ENCODE measurements around the gene ATP2A2. TPM values are rescaled to one million over a fixed set of nuclear protein-coding genes. Genes with fewer than 3 reads are reported as not detected.

Gene ATP2A2
- polyA plus RNA-seq, 1 donor: 144 TPM

GRCh38 chr12:110256780-110257431 is 24.1 kb upstream of the ATP2A2 start:
- Histone ChIP-seq H3K36me3 (ENCODE audit: control insufficient read depth, insufficient read depth, low read length) (no peaks in the 10 kb centered on the region), H3K27ac (ENCODE audit: low read length) (peak overlapping the region; percentile 79), H3K4me1 (ENCODE audit: control insufficient read depth, insufficient read depth, low read length) (peaks cover 5% of the 10 kb centered on the region), H3K4me3 (ENCODE audit: low read length) (no peak overlapping the region), H3K27me3 (ENCODE audit: control insufficient read depth, insufficient read depth, low read length) (no peaks in the 10 kb centered on the region), H3K9me3 (ENCODE audit: control insufficient read depth, low read depth, low read length) (no peaks in the 10 kb centered on the region)
- 80% methylated on average over 1 of the region's 12 CpGs for WGBS (ENCODE audit: insufficient coverage, low lambda C conversion rate)
- peak; percentile 64 to 83 for DNase-seq

DNA sequence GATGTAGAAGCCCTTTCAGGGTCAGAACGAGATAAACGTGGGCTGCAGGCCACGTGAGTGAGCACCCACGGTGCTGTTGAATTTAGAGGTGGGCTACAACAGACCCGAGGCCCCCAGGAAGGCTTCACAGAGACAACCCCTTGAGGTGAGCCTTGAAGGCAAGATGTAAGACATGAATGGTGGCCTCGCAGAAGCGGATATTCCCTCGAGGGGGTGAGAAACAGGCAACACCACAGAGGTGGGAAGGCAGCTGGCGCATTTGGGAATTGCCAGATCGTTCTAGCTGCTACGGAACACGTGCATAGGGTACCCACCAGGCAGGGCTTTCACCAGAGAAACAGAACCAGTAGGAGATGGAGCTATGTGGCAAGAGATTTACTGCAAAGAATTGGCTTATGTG is 22.6 kb upstream of the ATP2A2 start:
- Histone ChIP-seq H3K27ac (ENCODE audit: low read length) (no peak overlapping the region), H3K4me3 (ENCODE audit: low read length) (no peak overlapping the region), H3K36me3 (ENCODE audit: control insufficient read depth, insufficient read depth, low read length) (no peaks in the 10 kb centered on the region), H3K9me3 (ENCODE audit: control insufficient read depth, low read depth, low read length) (no peaks in the 10 kb centered on the region), H3K4me1 (ENCODE audit: control insufficient read depth, insufficient read depth, low read length) (peaks cover 5% of the 10 kb centered on the region), H3K27me3 (ENCODE audit: control insufficient read depth, insufficient read depth, low read length) (no peaks in the 10 kb centered on the region)
- no peak for DNase-seq
- 95% methylated on average over 4 of the region's 12 CpGs for WGBS (ENCODE audit: insufficient coverage, low lambda C conversion rate)

- WGBS (ENCODE audit: insufficient coverage, low lambda C conversion rate): 73% methylated on average over 3 of the region's 17 CpGs
- DNase-seq: peak in 1 of 2 donors; percentile 55
These were observed 18.3 kb upstream of the ATP2A2 start for GRCh38 chr12:110262442-110263388.

DNA sequence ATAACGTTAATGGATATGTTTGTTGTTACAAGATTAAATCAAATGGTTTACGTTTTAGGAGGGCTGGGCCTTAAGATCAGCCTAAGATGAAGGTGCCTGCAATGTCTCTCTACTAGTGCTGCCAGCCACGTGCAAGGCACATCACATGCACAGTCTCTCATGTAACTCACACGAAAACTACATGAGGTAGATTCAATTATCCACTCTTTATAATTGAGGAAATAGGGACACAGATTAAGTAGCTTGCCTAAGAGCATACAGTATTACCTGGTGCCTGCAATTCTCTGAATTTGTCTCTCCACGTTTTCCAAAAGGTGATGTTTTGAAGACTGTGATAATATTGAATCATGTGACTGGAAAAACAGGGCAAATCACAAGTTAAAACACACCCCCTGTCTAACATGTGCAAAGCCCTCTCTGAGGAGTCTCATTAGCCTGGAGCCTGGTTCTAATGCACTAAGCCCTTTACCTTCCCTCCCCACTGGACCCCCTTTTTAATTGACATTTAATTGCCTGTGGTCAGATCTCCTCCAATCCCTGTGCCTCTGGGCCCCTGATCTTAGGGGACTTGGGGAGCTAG is 14.6 kb upstream of the ATP2A2 start:
- H3K9me3 ChIP-seq (ENCODE audit: control insufficient read depth, low read depth, low read length): no peaks in the 10 kb centered on the region
- no peak for DNase-seq
- H3K4me1 ChIP-seq (ENCODE audit: control insufficient read depth, insufficient read depth, low read length): peaks cover 17% of the 10 kb centered on the region
- H3K36me3 ChIP-seq (ENCODE audit: control insufficient read depth, insufficient read depth, low read length): no peaks in the 10 kb centered on the region
- H3K27ac ChIP-seq (ENCODE audit: low read length): peak overlapping the region; percentile 36
- WGBS (ENCODE audit: insufficient coverage, low lambda C conversion rate): no CpG with 5 or more reads among the region's 5 CpGs
- no peak overlapping the region for H3K4me3 ChIP-seq (ENCODE audit: low read length)
- H3K27me3 ChIP-seq (ENCODE audit: control insufficient read depth, insufficient read depth, low read length): no peaks in the 10 kb centered on the region

More at GRCh38 chr12:110262442-110263388, 18.3 kb upstream of the ATP2A2 start:
- Histone ChIP-seq H3K4me3 (ENCODE audit: low read length) (no peak overlapping the region), H3K27me3 (ENCODE audit: control insufficient read depth, insufficient read depth, low read length) (no peaks in the 10 kb centered on the region), H3K4me1 (ENCODE audit: control insufficient read depth, insufficient read depth, low read length) (no peaks in the 10 kb centered on the region), H3K9me3 (ENCODE audit: control insufficient read depth, low read depth, low read length) (no peaks in the 10 kb centered on the region), H3K36me3 (ENCODE audit: control insufficient read depth, insufficient read depth, low read length) (no peaks in the 10 kb centered on the region), H3K27ac (ENCODE audit: low read length) (no peak overlapping the region)

DNA sequence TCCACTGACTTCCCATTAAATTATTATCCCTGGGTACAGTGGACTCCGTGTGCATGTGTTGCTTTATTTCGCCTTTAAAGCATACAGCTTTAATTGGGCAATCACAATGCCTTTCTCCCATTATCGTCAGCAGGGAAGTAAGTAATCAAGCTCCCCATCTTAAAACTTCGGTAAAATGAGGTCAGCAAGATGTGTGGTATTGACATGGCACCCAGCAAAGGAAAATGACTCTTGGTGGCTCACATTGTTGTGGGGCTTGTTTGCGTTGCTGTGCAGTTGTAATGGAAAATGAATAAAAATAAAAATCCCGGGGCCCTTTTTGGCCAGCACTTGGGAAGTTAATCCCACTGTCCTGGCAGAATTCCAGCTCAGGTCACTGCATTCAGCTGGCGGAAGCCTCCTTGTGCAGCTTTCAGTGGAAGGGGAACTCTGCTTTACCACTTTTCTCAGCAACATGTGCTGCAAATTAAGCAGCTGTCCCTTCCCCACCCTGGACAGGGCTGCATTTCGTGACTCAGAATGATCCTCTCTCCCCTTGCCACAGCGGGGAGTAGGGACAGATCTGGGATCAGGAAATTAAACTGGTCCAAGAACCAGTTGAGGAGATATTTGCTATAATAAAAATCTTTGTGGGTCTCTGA is 13.9 kb upstream of the ATP2A2 start:
- Histone ChIP-seq H3K4me1 (ENCODE audit: control insufficient read depth, insufficient read depth, low read length) (peaks cover 17% of the 10 kb centered on the region), H3K9me3 (ENCODE audit: control insufficient read depth, low read depth, low read length) (no peaks in the 10 kb centered on the region), H3K27me3 (ENCODE audit: control insufficient read depth, insufficient read depth, low read length) (no peaks in the 10 kb centered on the region), H3K36me3 (ENCODE audit: control insufficient read depth, insufficient read depth, low read length) (no peaks in the 10 kb centered on the region), H3K27ac (ENCODE audit: low read length) (peak overlapping the region; percentile 36), H3K4me3 (ENCODE audit: low read length) (no peak overlapping the region)
- WGBS (ENCODE audit: insufficient coverage, low lambda C conversion rate): no CpG with 5 or more reads among the region's 9 CpGs
- peak in 1 of 2 donors; percentile 47 for DNase-seq

- H3K27ac ChIP-seq (ENCODE audit: low read length): peak overlapping the region; percentile 5
- WGBS (ENCODE audit: insufficient coverage, low lambda C conversion rate): no CpG with 5 or more reads among the region's 8 CpGs
- peak in 1 of 2 donors; percentile 46 for DNase-seq
These were observed 11.4 kb upstream of the ATP2A2 start for GRCh38 chr12:110269622-110270124.

GRCh38 chr12:110270125-110270962 is 10.7 kb upstream of the ATP2A2 start:
- Histone ChIP-seq H3K36me3 (ENCODE audit: control insufficient read depth, insufficient read depth, low read length) (no peaks in the 10 kb centered on the region), H3K27me3 (ENCODE audit: control insufficient read depth, insufficient read depth, low read length) (no peaks in the 10 kb centered on the region), H3K4me1 (ENCODE audit: control insufficient read depth, insufficient read depth, low read length) (peaks cover 17% of the 10 kb centered on the region), H3K4me3 (ENCODE audit: low read length) (no peak overlapping the region), H3K27ac (ENCODE audit: low read length) (peak overlapping the region; percentile 5), H3K9me3 (ENCODE audit: control insufficient read depth, low read depth, low read length) (no peaks in the 10 kb centered on the region)
- no CpG with 5 or more reads among the region's 5 CpGs for WGBS (ENCODE audit: insufficient coverage, low lambda C conversion rate)
- DNase-seq: no peak

More at GRCh38 chr12:110269622-110270124, 11.4 kb upstream of the ATP2A2 start:
- H3K4me1 ChIP-seq (ENCODE audit: control insufficient read depth, insufficient read depth, low read length): peaks cover 17% of the 10 kb centered on the region
- no peaks in the 10 kb centered on the region for H3K9me3 ChIP-seq (ENCODE audit: control insufficient read depth, low read depth, low read length)
- no peaks in the 10 kb centered on the region for H3K36me3 ChIP-seq (ENCODE audit: control insufficient read depth, insufficient read depth, low read length)
- no peak overlapping the region for H3K4me3 ChIP-seq (ENCODE audit: low read length)
- no peaks in the 10 kb centered on the region for H3K27me3 ChIP-seq (ENCODE audit: control insufficient read depth, insufficient read depth, low read length)

- H3K27ac ChIP-seq (ENCODE audit: low read length): no peak overlapping the region
- WGBS (ENCODE audit: insufficient coverage, low lambda C conversion rate): 60% methylated on average over 1 of the region's 2 CpGs
- no peaks in the 10 kb centered on the region for H3K9me3 ChIP-seq (ENCODE audit: control insufficient read depth, low read depth, low read length)
- peaks cover 17% of the 10 kb centered on the region for H3K4me1 ChIP-seq (ENCODE audit: control insufficient read depth, insufficient read depth, low read length)
- no peaks in the 10 kb centered on the region for H3K27me3 ChIP-seq (ENCODE audit: control insufficient read depth, insufficient read depth, low read length)
- no peak for DNase-seq
- H3K4me3 ChIP-seq (ENCODE audit: low read length): no peak overlapping the region
- H3K36me3 ChIP-seq (ENCODE audit: control insufficient read depth, insufficient read depth, low read length): no peaks in the 10 kb centered on the region
These were observed 10.0 kb upstream of the ATP2A2 start for GRCh38 chr12:110271015-110271414.

DNA sequence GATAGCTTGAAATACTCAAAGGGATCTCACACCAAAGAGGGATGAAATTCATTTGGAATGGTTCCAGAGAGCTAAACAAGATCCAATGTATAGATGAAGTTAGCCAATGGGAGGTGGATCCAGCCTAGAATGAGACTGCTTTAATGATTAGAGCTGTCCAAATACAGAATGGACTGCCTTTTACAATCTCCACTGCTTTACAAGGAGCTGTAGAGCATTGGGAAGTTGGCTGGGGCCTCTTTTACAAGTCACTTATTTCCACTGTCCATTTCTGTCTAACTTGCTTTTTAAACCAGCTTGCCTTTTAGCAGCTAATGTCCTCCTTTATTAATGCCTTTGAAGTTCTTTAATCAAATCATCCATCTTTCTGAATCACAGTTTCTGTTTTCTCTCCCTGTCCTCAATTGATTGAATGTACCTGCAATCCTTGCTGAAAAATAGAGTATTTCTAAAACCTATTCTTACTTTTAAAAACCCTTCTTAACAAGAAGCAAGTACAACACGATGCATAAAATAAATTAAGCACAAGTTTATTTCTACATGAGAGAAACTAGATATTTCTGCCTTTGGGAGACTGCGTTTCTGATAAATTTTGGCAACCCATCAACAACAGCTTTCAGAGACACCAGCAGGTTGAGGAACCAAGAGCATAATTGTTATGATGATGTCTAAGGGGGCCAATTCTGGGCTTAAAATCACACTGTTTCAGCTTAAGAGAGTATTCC is 3.4 kb upstream of the ATP2A2 start:
- Histone ChIP-seq H3K4me3 (ENCODE audit: low read length) (no peak overlapping the region), H3K4me1 (ENCODE audit: control insufficient read depth, insufficient read depth, low read length) (peaks cover 10% of the 10 kb centered on the region), H3K27me3 (ENCODE audit: control insufficient read depth, insufficient read depth, low read length) (no peaks in the 10 kb centered on the region), H3K9me3 (ENCODE audit: control insufficient read depth, low read depth, low read length) (no peaks in the 10 kb centered on the region), H3K36me3 (ENCODE audit: control insufficient read depth, insufficient read depth, low read length) (no peaks in the 10 kb centered on the region), H3K27ac (ENCODE audit: low read length) (no peak overlapping the region)
- DNase-seq: no peak
- 63% methylated on average over 1 of the region's 2 CpGs for WGBS (ENCODE audit: insufficient coverage, low lambda C conversion rate)

Data from large intestine (tissue), 3 donors.